ENCODE results near the gene ATP6AP1. TPM values are rescaled to one million over a fixed set of nuclear protein-coding genes. Genes with fewer than 3 reads are reported as not detected.

ATP6AP1 gene
- total RNA-seq, 3 donors from 2014 or later (not counting 1 experiment from before 2014, with no cell fraction given), result 62.4 to 71.7 (median 65.9) TPM

DNA sequence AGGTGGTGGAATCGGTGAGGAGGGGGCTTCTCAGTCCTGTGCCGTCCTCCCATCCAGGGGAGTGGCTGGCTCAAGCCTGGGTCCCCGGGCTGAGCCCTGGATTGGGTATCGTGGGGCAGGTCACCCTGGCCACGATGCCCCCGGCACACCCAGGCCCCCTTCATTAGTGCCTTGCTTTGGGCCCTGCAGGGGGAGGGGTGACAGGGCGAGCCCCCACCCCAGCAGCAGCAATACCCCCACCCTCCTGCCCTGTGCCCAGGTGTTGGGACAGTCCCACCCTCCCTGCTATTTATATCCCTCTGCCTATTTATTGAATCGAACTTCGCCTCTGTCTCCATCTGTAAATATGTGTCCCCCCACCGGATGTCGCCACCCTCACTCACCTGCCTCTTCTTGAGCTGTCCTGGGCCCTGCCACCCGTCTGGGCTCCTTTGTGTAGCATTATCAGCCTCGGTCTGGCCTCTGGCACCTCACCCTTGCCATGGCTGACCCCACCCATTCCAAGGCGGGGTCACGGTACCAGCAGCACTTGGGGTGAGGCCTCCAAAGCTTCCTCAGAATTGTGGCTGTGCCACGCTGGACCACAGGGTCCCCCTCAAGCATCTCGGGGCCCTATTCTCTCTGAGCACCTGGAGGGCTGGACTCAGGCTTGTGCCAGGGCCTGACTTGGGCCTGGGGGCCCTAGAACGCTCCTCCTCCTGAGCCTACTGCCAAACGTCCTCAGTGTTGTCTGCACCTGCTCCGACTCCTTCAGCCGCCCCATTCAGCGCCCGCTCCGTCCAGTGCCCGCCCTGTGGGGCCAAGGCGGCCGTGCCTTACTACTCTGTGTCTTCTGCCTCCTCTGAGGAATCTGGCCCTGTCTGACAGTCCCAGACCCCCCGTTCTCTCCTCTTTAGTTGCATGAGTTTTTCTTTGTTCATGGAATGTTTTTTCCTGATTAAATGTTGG lies 44.5 kb downstream of the ATP6AP1 start:
- Mint-ChIP-seq H3K4me3 (no peak overlapping the region), H3K4me1 (no peaks in the 10 kb centered on the region), H3K27ac (no peak overlapping the region), H3K9me3 (no peaks in the 10 kb centered on the region), H3K27me3 (ENCODE audit: low read depth in 2 of 2) (no peaks in the 10 kb centered on the region), H3K36me3 (no peaks in the 10 kb centered on the region)
- DNase-seq (no peak), ATAC-seq (no peak)
- no peaks in the 10 kb centered on the region for H3K27me3 ChIP-seq (ENCODE audit: control insufficient read depth, insufficient read depth, low read length)
- H3K4me3 ChIP-seq (ENCODE audit: low read length), result no peak overlapping the region
- H3K4me1 ChIP-seq (ENCODE audit: control insufficient read depth, insufficient read depth, low read length), result peaks cover 3% of the 10 kb centered on the region
- TF ChIP-seq, protein P1, sequence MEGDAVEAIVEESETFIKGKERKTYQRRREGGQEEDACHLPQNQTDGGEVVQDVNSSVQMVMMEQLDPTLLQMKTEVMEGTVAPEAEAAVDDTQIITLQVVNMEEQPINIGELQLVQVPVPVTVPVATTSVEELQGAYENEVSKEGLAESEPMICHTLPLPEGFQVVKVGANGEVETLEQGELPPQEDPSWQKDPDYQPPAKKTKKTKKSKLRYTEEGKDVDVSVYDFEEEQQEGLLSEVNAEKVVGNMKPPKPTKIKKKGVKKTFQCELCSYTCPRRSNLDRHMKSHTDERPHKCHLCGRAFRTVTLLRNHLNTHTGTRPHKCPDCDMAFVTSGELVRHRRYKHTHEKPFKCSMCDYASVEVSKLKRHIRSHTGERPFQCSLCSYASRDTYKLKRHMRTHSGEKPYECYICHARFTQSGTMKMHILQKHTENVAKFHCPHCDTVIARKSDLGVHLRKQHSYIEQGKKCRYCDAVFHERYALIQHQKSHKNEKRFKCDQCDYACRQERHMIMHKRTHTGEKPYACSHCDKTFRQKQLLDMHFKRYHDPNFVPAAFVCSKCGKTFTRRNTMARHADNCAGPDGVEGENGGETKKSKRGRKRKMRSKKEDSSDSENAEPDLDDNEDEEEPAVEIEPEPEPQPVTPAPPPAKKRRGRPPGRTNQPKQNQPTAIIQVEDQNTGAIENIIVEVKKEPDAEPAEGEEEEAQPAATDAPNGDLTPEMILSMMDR (IDR thresholded peaks at IDR 0.05), result no peak
- H3K27ac ChIP-seq (ENCODE audit: low read length), result no peak overlapping the region
- intact Hi-C loops (cut with micrococcal nuclease), result no loop called here
- H3K9me3 ChIP-seq (ENCODE audit: control insufficient read depth, insufficient read depth, low read length), result no peaks in the 10 kb centered on the region
- 86% methylated on average over 27 of the region's 28 CpGs for WGBS (ENCODE audit: insufficient coverage)
- peaks cover 7% of the 10 kb centered on the region for H3K36me3 ChIP-seq (ENCODE audit: control insufficient read depth, insufficient read depth, low read length)

DNA sequence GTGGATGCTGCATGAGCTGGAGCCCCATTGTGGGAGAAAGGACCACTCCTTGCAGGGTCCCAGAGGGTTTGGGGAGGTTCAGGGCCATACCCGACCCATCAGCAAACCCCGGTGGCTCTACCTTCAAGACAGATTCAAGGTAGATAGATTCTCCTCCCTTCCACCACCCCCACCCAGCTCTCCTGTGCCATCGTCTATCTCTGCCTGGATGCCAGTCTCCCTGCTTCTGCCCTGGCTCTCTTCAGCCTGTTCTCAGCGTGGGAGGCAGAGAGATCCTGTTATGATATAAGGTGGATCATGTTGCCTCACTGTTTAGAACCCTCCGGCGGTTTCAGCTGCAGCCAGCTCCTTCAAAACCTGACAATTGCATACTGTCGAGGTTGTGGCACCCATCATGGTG lies 45.2 kb downstream of the ATP6AP1 start:
- no peak for DNase-seq
- 100% methylated on average over 1 of the region's 7 CpGs for WGBS (ENCODE audit: insufficient coverage)
- Mint-ChIP-seq H3K9me3 (no peaks in the 10 kb centered on the region), H3K4me3 (no peak overlapping the region), H3K27me3 (ENCODE audit: low read depth in 2 of 2) (no peaks in the 10 kb centered on the region), H3K4me1 (no peaks in the 10 kb centered on the region), H3K27ac (no peak overlapping the region), H3K36me3 (no peaks in the 10 kb centered on the region)
- Histone ChIP-seq H3K4me1 (ENCODE audit: control insufficient read depth, insufficient read depth, low read length) (peaks cover 9% of the 10 kb centered on the region), H3K27ac (ENCODE audit: low read length) (no peak overlapping the region), H3K36me3 (ENCODE audit: control insufficient read depth, insufficient read depth, low read length) (peaks cover 7% of the 10 kb centered on the region), H3K27me3 (ENCODE audit: control insufficient read depth, insufficient read depth, low read length) (no peaks in the 10 kb centered on the region), H3K4me3 (ENCODE audit: low read length) (no peak overlapping the region), H3K9me3 (ENCODE audit: control insufficient read depth, insufficient read depth, low read length) (no peaks in the 10 kb centered on the region)
- intact Hi-C loops (cut with micrococcal nuclease), result no loop called here
- TF ChIP-seq, protein P1 (IDR thresholded peaks at IDR 0.05), result no peak
- no peak for ATAC-seq

GRCh38 chrX:154476821-154477220 lies 48.3 kb downstream of the ATP6AP1 start:
- Histone ChIP-seq H3K27ac (ENCODE audit: low read length) (no peak overlapping the region), H3K4me3 (ENCODE audit: low read length) (no peak overlapping the region), H3K36me3 (ENCODE audit: control insufficient read depth, insufficient read depth, low read length) (no peaks in the 10 kb centered on the region), H3K27me3 (ENCODE audit: control insufficient read depth, insufficient read depth, low read length) (no peaks in the 10 kb centered on the region), H3K4me1 (ENCODE audit: control insufficient read depth, insufficient read depth, low read length) (peaks cover 19% of the 10 kb centered on the region), H3K9me3 (ENCODE audit: control insufficient read depth, insufficient read depth, low read length) (no peaks in the 10 kb centered on the region)
- WGBS (ENCODE audit: insufficient coverage), result 94% methylated on average over 8 of the region's 8 CpGs
- Mint-ChIP-seq H3K9me3 (no peaks in the 10 kb centered on the region), H3K4me3 (no peak overlapping the region), H3K27me3 (ENCODE audit: low read depth in 2 of 2) (no peaks in the 10 kb centered on the region), H3K27ac (no peak overlapping the region), H3K4me1 (peaks cover 0 to 8% of the 10 kb centered on the region in 2 donors), H3K36me3 (no peaks in the 10 kb centered on the region)
- no peak for ATAC-seq
- DNase-seq, result no peak
- intact Hi-C loops (cut with micrococcal nuclease), result loop anchor here (5.0 kb wide), 1 partner anchor 50 kb away; the partner anchor contains the start of gene ATP6AP1
- TF ChIP-seq, protein P1 (IDR thresholded peaks at IDR 0.05), result no peak
